Stimulated activated CD4-positive, alpha-beta T cell treated with anti-CD3 and anti-CD28 coated beads, Interleukin-2, amount 100 ng/mL, for 48 hours (primary cell): Measurements from ENCODE around the gene DRD4.
A peak's percentile ranks its signal among the peaks of the same experiment; 100 is the strongest.
"Not testable (repeated sequence)": the region's sequence is repeated elsewhere in the genome, so short reads cannot be mapped to it uniquely, and the experiment has no call there.

ENCODE experiments used
- DNase-seq, 2 donors: peaks; one replicate each; pipeline ENCODE4 v3.0.0-alpha.2; 2020

Gene DRD4

GRCh38 chr11:645536-645935 is 8.5 kb downstream of the DRD4 start:
- DNase-seq, result no peak

- DNase-seq, result no peak
Measured at GRCh38 chr11:646214-646613, 9.1 kb downstream of the DRD4 start.

GRCh38 chr11:647672-648158 is 10.6 kb downstream of the DRD4 start:
- DNase-seq, result not testable (repeated sequence)

GRCh38 chr11:650482-650881 is 13.4 kb downstream of the DRD4 start:
- no peak for DNase-seq

GRCh38 chr11:653136-653535 is 16.1 kb downstream of the DRD4 start:
- not testable (repeated sequence) for DNase-seq

- DNase-seq, result no peak
Measured at GRCh38 chr11:653837-654236, 16.8 kb downstream of the DRD4 start.

GRCh38 chr11:654444-654843 is 17.4 kb downstream of the DRD4 start:
- DNase-seq, result not testable (repeated sequence)

- no peak for DNase-seq
Measured at GRCh38 chr11:655036-655726, 18.1 kb downstream of the DRD4 start.

GRCh38 chr11:656426-656825 is 19.4 kb downstream of the DRD4 start:
- no peak for DNase-seq

- no peak for DNase-seq
Measured at GRCh38 chr11:656866-657265, 19.8 kb downstream of the DRD4 start.

- no peak for DNase-seq
Measured at GRCh38 chr11:657691-658126, 20.6 kb downstream of the DRD4 start.

- DNase-seq, result no peak
Measured at GRCh38 chr11:659532-660085, 22.5 kb downstream of the DRD4 start.

- no peak for DNase-seq
Measured at GRCh38 chr11:660281-660680, 23.2 kb downstream of the DRD4 start.

- DNase-seq, result no peak
Measured at GRCh38 chr11:660681-661444, 23.8 kb downstream of the DRD4 start.

GRCh38 chr11:662689-663274 is 25.7 kb downstream of the DRD4 start:
- peak in 1 of 2 donors; percentile 27 for DNase-seq

- DNase-seq, result no peak
Measured at GRCh38 chr11:665062-665703, 28.1 kb downstream of the DRD4 start.

GRCh38 chr11:665704-666281 is 28.7 kb downstream of the DRD4 start:
- no peak for DNase-seq

GRCh38 chr11:673866-674265 is 36.8 kb downstream of the DRD4 start:
- no peak for DNase-seq

- DNase-seq, result no peak
Measured at GRCh38 chr11:674406-674805, 37.3 kb downstream of the DRD4 start.

- no peak for DNase-seq
Measured at GRCh38 chr11:678297-678696, 41.2 kb downstream of the DRD4 start.

- no peak for DNase-seq
Measured at GRCh38 chr11:679271-680207, 42.5 kb downstream of the DRD4 start.
